ENCODE data around the gene WNT5A.
"Not testable (repeated sequence)": the region's sequence is repeated elsewhere in the genome, so short reads cannot be mapped to it uniquely, and the experiment has no call there.

Gene WNT5A

GRCh38 chr3:55505102-55505501, 18.0 kb upstream of the WNT5A start:
- DNase-seq = not testable (repeated sequence)

GRCh38 chr3:55501905-55502304, 14.8 kb upstream of the WNT5A start:
- no peak for DNase-seq

GRCh38 chr3:55500555-55501330, 13.6 kb upstream of the WNT5A start:
- DNase-seq = no peak

- no peak for DNase-seq
These were observed 11.4 kb upstream of the WNT5A start for GRCh38 chr3:55498520-55498919.

- no peak for DNase-seq
These were observed 10.1 kb upstream of the WNT5A start for GRCh38 chr3:55497250-55497649.

GRCh38 chr3:55494976-55495375, 7.9 kb upstream of the WNT5A start:
- no peak for DNase-seq

- DNase-seq = no peak
These were observed 5.9 kb upstream of the WNT5A start for GRCh38 chr3:55492976-55493375.

- no peak for DNase-seq
These were observed 4.2 kb upstream of the WNT5A start for GRCh38 chr3:55491296-55491816.

GRCh38 chr3:55490276-55490913, 3.3 kb upstream of the WNT5A start:
- no peak for DNase-seq

GRCh38 chr3:55489798-55490132, 2.7 kb upstream of the WNT5A start:
- DNase-seq = no peak

- DNase-seq = no peak
These were observed 1.4 kb upstream of the WNT5A start for GRCh38 chr3:55488398-55489055.

- DNase-seq = no peak
These were observed 505 bp upstream of the WNT5A start for GRCh38 chr3:55487381-55488241.

- no peak for DNase-seq
These were observed 827 bp downstream of the WNT5A start for GRCh38 chr3:55486101-55486856.

GRCh38 chr3:55484801-55485791, 2.0 kb downstream of the WNT5A start:
- DNase-seq = no peak

GRCh38 chr3:55484191-55484689, 2.9 kb downstream of the WNT5A start:
- DNase-seq = no peak

GRCh38 chr3:55483196-55484095, 3.7 kb downstream of the WNT5A start:
- DNase-seq = no peak

- DNase-seq = no peak
These were observed 4.5 kb downstream of the WNT5A start for GRCh38 chr3:55482496-55483195.

- DNase-seq = no peak
These were observed 5.2 kb downstream of the WNT5A start for GRCh38 chr3:55481744-55482495.

All from effector CD4-positive, alpha-beta T cell (primary cell).